Astrocyte (in vitro differentiated cells and primary cell): ENCODE results near the gene C2CD2. TPM values are rescaled to one million over a fixed set of nuclear protein-coding genes. Genes with fewer than 3 reads are reported as not detected.

Source experiments
- DNase-seq: peaks from one replicate; pipeline ENCODE4 v3.0.0-alpha.2; 2010; ENCODE audit warnings: low read depth
- FAIRE-seq: peaks from 2 replicates; lab custom pipeline; 2011; peaks lifted over from hg19 to GRCh38; lab: Jason Lieb, UNC
- H2AFZ ChIP-seq: 2 replicates; pipeline ENCODE4 v1.6.0; 2012; ENCODE audit warnings: low read depth, low read length, inconsistent platforms
- H3K27ac ChIP-seq: 2 replicates; pipeline ENCODE4 v1.5.1; 2011; ENCODE audit warnings: low read depth, low read length, inconsistent platforms
- H3K27me3 ChIP-seq: 2 replicates; pipeline ENCODE4 v1.6.0; 2011; ENCODE audit warnings: low read length, inconsistent platforms; ENCODE audit not compliant: insufficient read depth
- H3K36me3 ChIP-seq: 2 replicates; pipeline ENCODE4 v1.5.1; 2011; ENCODE audit warnings: low read length, inconsistent platforms; ENCODE audit not compliant: insufficient read depth
- H3K4me1 ChIP-seq: 2 replicates; pipeline ENCODE4 v1.5.1; 2011; ENCODE audit warnings: low read length, inconsistent platforms; ENCODE audit not compliant: insufficient read depth
- H3K4me2 ChIP-seq: 2 replicates; pipeline ENCODE4 v1.6.0; 2012; ENCODE audit warnings: low read length, inconsistent platforms
- H3K4me3 ChIP-seq: 2 replicates; pipeline ENCODE4 v1.5.1; 2011; ENCODE audit warnings: low read depth, mild to moderate bottlenecking, low read length, inconsistent platforms; ENCODE audit not compliant: insufficient read depth
- H3K79me2 ChIP-seq: 2 replicates; pipeline ENCODE4 v1.6.0; 2012; ENCODE audit warnings: mild to moderate bottlenecking, low read length, inconsistent platforms; ENCODE audit not compliant: insufficient read depth
- H3K9ac ChIP-seq: 2 replicates; pipeline ENCODE4 v1.6.0; 2012; ENCODE audit warnings: mild to moderate bottlenecking, low read length, inconsistent platforms
- H3K9me3 ChIP-seq: 2 replicates; pipeline ENCODE4 v1.5.1; 2012; ENCODE audit warnings: low read depth, mild to moderate bottlenecking, low read length, inconsistent platforms; ENCODE audit not compliant: insufficient read depth
- H4K20me1 ChIP-seq: 2 replicates; pipeline ENCODE4 v1.6.0; 2012; ENCODE audit warnings: low read length, inconsistent platforms; ENCODE audit not compliant: insufficient read depth
- H3K27ac Mint-ChIP-seq: one replicate; pipeline ENCODE4 v1.8.0; 2021; ENCODE audit warnings: mild to moderate bottlenecking, mixed read lengths; ENCODE audit not compliant: unreplicated experiment
- H3K27me3 Mint-ChIP-seq: one replicate; pipeline ENCODE4 v1.8.0; 2021; ENCODE audit warnings: low read depth, mixed read lengths; ENCODE audit not compliant: unreplicated experiment
- H3K36me3 Mint-ChIP-seq: one replicate; pipeline ENCODE4 v1.8.0; 2021; ENCODE audit warnings: low read depth, mixed read lengths; ENCODE audit not compliant: unreplicated experiment
- H3K4me1 Mint-ChIP-seq: one replicate; pipeline ENCODE4 v1.8.0; 2021; ENCODE audit warnings: low read depth, mixed read lengths; ENCODE audit not compliant: unreplicated experiment
- H3K4me3 Mint-ChIP-seq: one replicate; pipeline ENCODE4 v1.8.0; 2021; ENCODE audit warnings: mild to moderate bottlenecking, moderate library complexity, mixed read lengths; ENCODE audit not compliant: unreplicated experiment
- H3K9me3 Mint-ChIP-seq: one replicate; pipeline ENCODE4 v1.8.0; 2021; ENCODE audit warnings: mild to moderate bottlenecking, mixed read lengths; ENCODE audit not compliant: unreplicated experiment
- CTCF ChIP-seq: IDR thresholded peaks from 2 replicates; pipeline ENCODE4 v1.5.1; 2011; ENCODE audit warnings: low read depth, mild to moderate bottlenecking, inconsistent platforms, low read length, moderate library complexity; ENCODE audit not compliant: insufficient read depth
- EZH2 ChIP-seq: IDR thresholded peaks from 2 replicates; pipeline ENCODE4 v1.6.1; 2012; ENCODE audit warnings: mild to moderate bottlenecking, low read length, inconsistent platforms; ENCODE audit not compliant: insufficient read depth
- total RNA-seq: library from RNA; stranded (reverse); gene quantifications from 2 replicates; pipeline ENCODE4 v1.2.1, GENCODE V29; 2021

The C2CD2 gene
- total RNA-seq, 1 donor from 2014 or later = 8.3 TPM

- H3K4me2 ChIP-seq = peak overlapping the region; percentile 67
- Mint-ChIP-seq H3K27me3 (peaks cover 2% of the 10 kb centered on the region), H3K4me3 (no peak overlapping the region), H3K27ac (no peak overlapping the region), H3K9me3 (no peaks in the 10 kb centered on the region), H3K4me1 (peaks cover 17% of the 10 kb centered on the region), H3K36me3 (peaks cover 9% of the 10 kb centered on the region)
- peak overlapping the region; percentile 34 for H3K9ac ChIP-seq
- DNase-seq (no peak), FAIRE-seq (no peak)
- no peaks in the 10 kb centered on the region for H3K36me3 ChIP-seq
- H3K4me1 ChIP-seq = peaks cover 22% of the 10 kb centered on the region
- no peak overlapping the region for H2AFZ ChIP-seq
- no peaks in the 10 kb centered on the region for H3K9me3 ChIP-seq
- no peaks in the 10 kb centered on the region for H3K27me3 ChIP-seq
- H3K79me2 ChIP-seq = no peaks in the 10 kb centered on the region
- H3K27ac ChIP-seq = no peak overlapping the region
- no peak overlapping the region for H3K4me3 ChIP-seq
- TF ChIP-seq EZH2 = no peak
- TF ChIP-seq CTCF = no peak
- H4K20me1 ChIP-seq = no peaks in the 10 kb centered on the region
Measured at GRCh38 chr21:41923186-41923585, 30.6 kb downstream of the C2CD2 start.

GRCh38 chr21:41921021-41921420 is 32.8 kb downstream of the C2CD2 start:
- Mint-ChIP-seq H3K27me3 (peaks cover 2% of the 10 kb centered on the region), H3K36me3 (peaks cover 12% of the 10 kb centered on the region), H3K9me3 (no peaks in the 10 kb centered on the region), H3K27ac (no peak overlapping the region), H3K4me3 (no peak overlapping the region), H3K4me1 (peaks cover 7% of the 10 kb centered on the region)
- no peak overlapping the region for H3K4me3 ChIP-seq
- no peak overlapping the region for H3K9ac ChIP-seq
- TF ChIP-seq EZH2 (no peak), CTCF (no peak)
- H2AFZ ChIP-seq = no peak overlapping the region
- H3K27me3 ChIP-seq = no peaks in the 10 kb centered on the region
- H3K36me3 ChIP-seq = no peaks in the 10 kb centered on the region
- no peak for DNase-seq
- no peak overlapping the region for H3K4me2 ChIP-seq
- H3K9me3 ChIP-seq = no peaks in the 10 kb centered on the region
- FAIRE-seq = no peak
- H3K27ac ChIP-seq = no peak overlapping the region
- H3K79me2 ChIP-seq = no peaks in the 10 kb centered on the region
- peaks cover 14% of the 10 kb centered on the region for H3K4me1 ChIP-seq
- no peaks in the 10 kb centered on the region for H4K20me1 ChIP-seq

GRCh38 chr21:41920476-41920875 is 33.3 kb downstream of the C2CD2 start:
- Histone ChIP-seq H2AFZ (no peak overlapping the region), H3K27ac (no peak overlapping the region), H3K27me3 (no peaks in the 10 kb centered on the region), H3K4me1 (peaks cover 14% of the 10 kb centered on the region), H3K4me2 (no peak overlapping the region), H3K79me2 (no peaks in the 10 kb centered on the region), H4K20me1 (no peaks in the 10 kb centered on the region), H3K36me3 (no peaks in the 10 kb centered on the region), H3K4me3 (no peak overlapping the region), H3K9ac (no peak overlapping the region), H3K9me3 (no peaks in the 10 kb centered on the region)
- DNase-seq (no peak), FAIRE-seq (no peak)
- Mint-ChIP-seq H3K36me3 (peaks cover 16% of the 10 kb centered on the region), H3K27me3 (peaks cover 2% of the 10 kb centered on the region), H3K9me3 (no peaks in the 10 kb centered on the region), H3K4me3 (no peak overlapping the region), H3K27ac (no peak overlapping the region), H3K4me1 (peaks cover 3% of the 10 kb centered on the region)
- no peak for TF ChIP-seq EZH2
